HG02678 (cell line): ENCODE data around the gene FASLG.

Experiments used
- ATAC-seq: cut with Tn5 transposase; IDR thresholded peaks from one replicate; pipeline ENCODE4 v1.9.1; 2021; ENCODE audit warnings: mild to moderate bottlenecking, moderate library complexity; ENCODE audit not compliant: unreplicated experiment

Gene FASLG

GRCh38 chr1:172642970-172643369 is 15.9 kb upstream of the FASLG start:
- no peak for ATAC-seq

GRCh38 chr1:172646653-172647052 is 12.2 kb upstream of the FASLG start:
- ATAC-seq: no peak

DNA sequence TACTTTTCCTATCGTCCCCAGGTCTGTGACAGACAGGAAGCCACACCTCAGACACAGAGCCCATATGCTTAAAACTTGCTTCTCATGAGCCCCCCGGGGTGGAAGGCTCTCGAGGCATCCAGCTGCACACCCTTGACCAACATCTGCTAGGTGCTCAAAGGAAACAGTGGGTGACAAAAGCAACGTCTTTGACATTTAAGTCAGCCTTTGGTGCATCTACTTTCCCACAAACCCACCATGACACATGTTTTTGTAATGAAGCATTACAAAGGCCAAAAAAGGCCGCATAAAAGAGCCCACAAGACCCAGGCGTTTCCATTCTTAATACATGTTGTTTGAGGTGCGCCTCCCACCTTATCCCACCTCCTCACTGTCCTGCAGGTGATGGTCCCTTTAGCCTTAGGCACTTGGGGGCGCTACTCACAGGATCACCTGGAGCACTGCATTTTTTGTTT is 11.8 kb upstream of the FASLG start:
- no peak for ATAC-seq

DNA sequence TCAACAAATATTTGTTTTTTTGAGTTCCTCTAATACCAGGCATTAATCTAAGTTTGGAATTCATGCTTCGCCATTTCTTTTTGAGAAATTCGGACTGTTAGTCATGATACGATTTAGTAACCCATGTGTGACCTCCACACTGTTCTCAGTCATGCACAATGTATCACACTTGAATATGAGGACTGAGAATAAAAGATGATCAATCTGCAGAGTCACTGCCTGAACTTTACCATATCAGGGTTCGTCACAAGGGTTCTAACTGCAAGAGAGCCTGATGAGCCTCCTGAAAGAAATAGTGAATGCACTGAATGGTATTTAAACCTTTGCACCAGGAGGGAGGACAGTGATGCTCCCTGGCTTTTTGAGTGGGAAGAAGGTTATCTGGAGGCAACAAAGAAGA is 10.9 kb upstream of the FASLG start:
- ATAC-seq: no peak

- no peak for ATAC-seq
Observed at GRCh38 chr1:172650474-172651193, 8.3 kb upstream of the FASLG start.

DNA sequence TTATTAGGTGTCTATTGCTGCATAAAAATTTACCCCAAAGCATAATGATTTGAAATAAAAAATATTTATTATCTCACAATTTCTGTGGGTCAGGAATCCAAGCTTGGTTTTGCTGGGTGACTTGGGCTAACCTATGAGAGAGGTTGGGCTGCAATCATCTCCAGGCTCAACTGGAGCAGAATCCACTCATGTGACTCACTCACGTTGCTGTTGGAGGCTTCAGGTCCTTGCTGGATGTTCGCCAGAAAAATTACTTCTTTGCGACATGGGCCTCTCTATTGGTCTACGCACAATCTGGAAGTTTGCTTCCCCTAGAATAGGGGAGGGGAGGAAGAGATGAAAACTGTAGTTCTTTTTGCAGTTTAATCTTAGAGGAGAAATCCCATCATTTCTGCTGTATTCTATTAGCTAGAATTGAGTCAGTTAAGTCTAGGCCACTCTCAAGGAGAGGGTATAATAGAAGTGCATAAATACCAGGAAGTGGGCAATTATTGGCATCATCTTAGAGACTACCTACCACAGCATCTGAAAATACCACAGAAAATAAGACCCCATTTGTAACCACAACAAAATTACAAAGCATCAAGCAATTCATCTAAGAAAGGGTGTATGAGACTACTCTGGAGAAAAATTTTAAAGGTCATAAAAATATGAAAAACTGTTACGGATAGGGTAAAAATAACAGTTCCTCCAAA is 5.7 kb upstream of the FASLG start:
- ATAC-seq: no peak

DNA sequence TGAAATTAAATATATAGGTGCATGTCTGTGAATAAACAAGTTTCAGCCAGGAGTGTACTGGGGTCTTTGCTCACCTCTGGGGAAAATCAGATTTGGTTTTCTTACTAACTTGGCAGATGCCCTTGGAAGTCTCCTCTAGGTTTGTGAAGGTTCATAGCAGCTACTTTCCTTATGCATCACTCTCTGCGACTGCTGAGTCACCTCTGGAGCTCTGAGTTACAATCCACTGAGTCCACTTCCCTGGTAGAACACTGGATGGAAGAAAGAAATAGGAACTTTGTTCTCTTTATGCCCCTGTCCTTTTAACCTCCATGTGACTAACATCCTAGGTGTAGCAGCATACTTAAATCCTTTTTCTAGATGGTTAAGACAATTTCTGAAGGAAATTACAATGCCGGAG is 4.4 kb upstream of the FASLG start:
- no peak for ATAC-seq

DNA sequence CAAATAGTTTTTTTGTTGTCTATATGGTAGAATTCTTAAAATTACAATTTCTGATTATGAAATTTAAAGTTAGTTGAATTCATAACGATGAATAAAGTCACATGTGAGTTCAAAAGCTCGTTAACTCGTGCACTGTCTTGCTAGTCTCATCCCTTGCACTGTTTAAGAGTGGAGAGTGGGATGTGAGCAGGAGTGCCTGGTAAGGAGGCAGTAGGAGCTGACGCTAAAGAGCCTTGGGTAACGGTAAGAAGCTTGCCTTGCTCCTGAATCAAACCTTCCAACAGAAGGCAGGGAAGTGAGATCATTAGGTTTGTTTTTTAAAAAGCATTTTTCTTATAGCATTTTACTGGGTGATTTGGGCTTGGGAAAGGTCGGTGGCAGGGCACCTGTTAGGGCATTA is 2.3 kb upstream of the FASLG start:
- no peak for ATAC-seq

DNA sequence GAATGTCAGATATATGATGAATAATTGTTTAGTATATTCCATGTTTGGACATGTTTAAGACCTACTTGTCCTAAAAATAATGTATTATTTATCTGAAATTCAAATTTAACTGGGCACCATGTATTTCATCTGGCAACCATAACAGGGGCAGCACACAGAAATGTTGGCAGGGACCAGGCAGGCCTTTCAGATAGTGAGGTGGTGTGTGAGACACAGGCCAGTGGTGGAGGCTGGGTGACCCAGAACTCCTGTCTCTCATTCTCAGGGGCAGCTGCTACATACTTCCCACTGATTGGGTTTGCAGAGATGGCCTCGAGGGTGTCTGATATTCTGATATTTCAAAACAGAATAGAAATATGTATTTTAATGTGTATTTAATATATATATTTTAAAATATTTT is 1.3 kb upstream of the FASLG start:
- ATAC-seq: no peak

GRCh38 chr1:172661107-172661506 is 2.2 kb downstream of the FASLG start:
- no peak for ATAC-seq

- ATAC-seq: peak; percentile 51
Observed at GRCh38 chr1:172662464-172663109, 3.7 kb downstream of the FASLG start.

DNA sequence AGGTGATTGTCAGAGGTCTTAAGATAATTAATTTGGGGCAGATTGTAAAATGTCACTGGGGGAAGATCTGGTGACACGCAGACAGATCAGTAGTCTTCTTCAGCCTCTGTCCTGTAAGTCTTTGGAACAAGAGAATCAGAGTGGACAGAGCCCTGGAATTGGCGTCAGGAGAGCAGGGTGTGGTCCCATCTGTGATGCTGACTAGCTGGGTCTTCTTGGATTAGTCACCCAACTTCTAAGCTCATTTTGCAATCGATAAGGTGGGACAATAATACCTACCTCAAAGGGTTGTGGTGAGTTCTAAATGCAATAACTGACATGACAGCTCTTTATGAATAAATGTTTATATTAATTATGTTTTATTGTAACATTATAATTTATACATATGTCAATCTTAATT is 4.8 kb downstream of the FASLG start:
- ATAC-seq: no peak

DNA sequence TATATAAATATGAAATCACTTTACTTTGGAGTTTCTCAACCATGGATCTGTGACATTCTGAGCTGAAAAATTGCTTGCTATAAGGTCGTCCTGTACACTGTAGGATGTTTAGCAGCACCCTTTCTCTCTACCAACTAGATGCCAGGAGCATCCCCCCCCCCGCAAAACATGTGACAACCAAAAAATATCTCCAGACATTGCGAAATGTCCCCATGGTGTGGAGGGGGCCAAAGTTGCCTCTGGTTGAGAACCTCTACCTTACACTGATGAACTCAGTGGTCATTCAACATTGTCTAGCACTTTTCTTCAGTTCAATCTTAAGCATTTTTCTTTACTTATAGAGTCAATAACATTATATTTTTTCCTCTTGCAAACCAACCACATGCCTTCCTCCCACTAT is 9.2 kb downstream of the FASLG start:
- no peak for ATAC-seq

DNA sequence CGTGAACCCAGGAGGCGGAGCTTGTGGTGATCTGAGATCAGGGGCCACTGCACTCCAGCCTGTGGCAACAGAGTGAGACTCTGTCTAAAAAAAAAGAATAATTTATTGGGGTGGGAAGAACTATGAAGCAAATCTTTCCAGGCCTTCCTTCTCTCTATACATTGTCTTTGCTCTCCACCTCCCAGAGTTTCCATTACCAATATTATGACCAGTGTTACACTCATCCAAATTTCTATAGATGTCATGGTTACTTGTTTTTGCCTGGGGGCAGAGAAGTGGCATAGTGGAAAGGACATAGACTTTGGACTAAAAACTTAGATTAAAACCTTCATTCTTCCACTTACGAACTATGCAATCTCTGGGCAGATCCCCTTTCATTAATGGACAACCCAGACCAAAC is 10.1 kb downstream of the FASLG start:
- ATAC-seq: no peak

GRCh38 chr1:172670316-172670715 is 11.4 kb downstream of the FASLG start:
- no peak for ATAC-seq

DNA sequence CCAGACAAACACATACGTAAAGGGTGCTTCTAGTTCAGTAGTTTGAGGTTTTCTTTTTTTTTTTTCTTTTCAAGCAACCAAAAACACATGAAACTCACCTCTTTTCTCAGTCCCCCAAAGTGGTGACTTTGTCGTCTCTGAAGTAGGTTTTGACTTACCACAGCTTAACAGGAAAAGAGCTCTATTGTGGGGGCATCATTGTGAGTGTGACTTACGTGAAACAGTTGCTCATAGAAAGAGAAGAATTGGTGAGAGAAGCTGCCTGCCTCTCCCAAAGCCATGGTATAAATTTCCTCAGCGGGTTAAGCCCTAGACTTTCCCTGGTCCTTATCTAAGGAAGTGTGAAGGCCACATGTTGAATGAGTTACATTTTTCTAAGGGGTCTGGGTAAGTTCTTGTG is 11.9 kb downstream of the FASLG start:
- ATAC-seq: no peak

DNA sequence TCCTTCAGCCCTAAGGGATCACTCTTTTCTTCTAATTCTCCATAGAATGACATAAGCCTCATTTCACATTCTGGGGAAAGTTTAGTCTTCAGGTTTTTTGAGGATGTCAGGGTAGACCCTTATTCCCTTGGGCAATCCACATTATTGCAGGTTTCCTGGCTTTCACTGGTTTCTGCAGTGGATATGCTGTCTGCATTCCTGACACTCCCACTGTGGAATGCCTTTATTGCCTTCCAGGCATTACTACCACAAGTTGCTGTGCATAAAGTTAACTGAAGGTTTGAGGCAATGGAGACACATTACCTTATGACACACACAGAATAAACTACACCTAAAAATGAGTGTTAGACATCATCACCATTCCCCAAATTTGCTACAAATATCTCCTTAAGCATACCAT is 12.7 kb downstream of the FASLG start:
- ATAC-seq: no peak

GRCh38 chr1:172672720-172673119 is 13.8 kb downstream of the FASLG start:
- ATAC-seq: no peak

- no peak for ATAC-seq
Observed at GRCh38 chr1:172673761-172674160, 14.9 kb downstream of the FASLG start.

- ATAC-seq: no peak
Observed at GRCh38 chr1:172674831-172675613, 16.1 kb downstream of the FASLG start.

GRCh38 chr1:172679000-172679772 is 20.3 kb downstream of the FASLG start:
- ATAC-seq: no peak
